Hepatocyte (in vitro differentiated cells): Measurements from ENCODE around the gene DRAP1.

Source experiments
- EZH2 ChIP-seq: fragments of 200-600 bp; sonication (generic); IDR thresholded peaks from 2 replicates; pipeline ENCODE4 v1.6.1; 2016; ENCODE audit warnings: antibody characterized with exemption, mild to moderate bottlenecking, borderline replicate concordance
- EZH2phosphoT487 ChIP-seq: fragments of 200-600 bp; sonication (generic); IDR thresholded peaks from one replicate; pipeline ENCODE4 v1.6.1; 2018; ENCODE audit warnings: antibody characterized with exemption, mild to moderate bottlenecking, low read depth, moderate library complexity; ENCODE audit not compliant: unreplicated experiment, severe bottlenecking
- TF ChIP-seq, protein P1 (sequence below): fragments of 200-600 bp; sonication (generic); IDR thresholded peaks from 2 replicates; pipeline ENCODE4 v1.5.1; 2016; ENCODE audit warnings: antibody characterized with exemption, mild to moderate bottlenecking; ENCODE audit not compliant: poor library complexity

DNA sequence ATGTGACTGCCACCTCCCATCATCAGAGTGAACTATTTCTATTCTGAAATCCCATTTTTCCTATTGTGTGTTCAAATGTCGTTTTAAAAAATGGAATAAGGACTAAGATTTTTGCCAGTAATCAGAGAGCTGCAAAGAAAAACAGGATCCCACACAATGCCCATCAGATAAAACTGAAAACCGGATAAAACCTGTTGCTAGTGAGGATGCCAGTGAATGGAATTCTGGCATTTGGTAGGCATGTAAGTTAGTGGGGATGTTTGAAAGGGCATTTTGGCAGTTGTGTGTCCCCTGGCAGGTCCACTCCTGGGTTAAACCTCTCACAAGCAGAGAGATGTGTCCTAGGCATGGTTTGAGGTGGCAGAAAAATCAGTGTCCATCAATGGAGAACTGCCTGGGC lies 6.2 kb downstream of the DRAP1 start:
- TF ChIP-seq, protein P1, sequence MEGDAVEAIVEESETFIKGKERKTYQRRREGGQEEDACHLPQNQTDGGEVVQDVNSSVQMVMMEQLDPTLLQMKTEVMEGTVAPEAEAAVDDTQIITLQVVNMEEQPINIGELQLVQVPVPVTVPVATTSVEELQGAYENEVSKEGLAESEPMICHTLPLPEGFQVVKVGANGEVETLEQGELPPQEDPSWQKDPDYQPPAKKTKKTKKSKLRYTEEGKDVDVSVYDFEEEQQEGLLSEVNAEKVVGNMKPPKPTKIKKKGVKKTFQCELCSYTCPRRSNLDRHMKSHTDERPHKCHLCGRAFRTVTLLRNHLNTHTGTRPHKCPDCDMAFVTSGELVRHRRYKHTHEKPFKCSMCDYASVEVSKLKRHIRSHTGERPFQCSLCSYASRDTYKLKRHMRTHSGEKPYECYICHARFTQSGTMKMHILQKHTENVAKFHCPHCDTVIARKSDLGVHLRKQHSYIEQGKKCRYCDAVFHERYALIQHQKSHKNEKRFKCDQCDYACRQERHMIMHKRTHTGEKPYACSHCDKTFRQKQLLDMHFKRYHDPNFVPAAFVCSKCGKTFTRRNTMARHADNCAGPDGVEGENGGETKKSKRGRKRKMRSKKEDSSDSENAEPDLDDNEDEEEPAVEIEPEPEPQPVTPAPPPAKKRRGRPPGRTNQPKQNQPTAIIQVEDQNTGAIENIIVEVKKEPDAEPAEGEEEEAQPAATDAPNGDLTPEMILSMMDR: no peak
- TF ChIP-seq EZH2 (no peak), EZH2phosphoT487 (no peak)
